ENCODE results near the gene RHBG.

DNA sequence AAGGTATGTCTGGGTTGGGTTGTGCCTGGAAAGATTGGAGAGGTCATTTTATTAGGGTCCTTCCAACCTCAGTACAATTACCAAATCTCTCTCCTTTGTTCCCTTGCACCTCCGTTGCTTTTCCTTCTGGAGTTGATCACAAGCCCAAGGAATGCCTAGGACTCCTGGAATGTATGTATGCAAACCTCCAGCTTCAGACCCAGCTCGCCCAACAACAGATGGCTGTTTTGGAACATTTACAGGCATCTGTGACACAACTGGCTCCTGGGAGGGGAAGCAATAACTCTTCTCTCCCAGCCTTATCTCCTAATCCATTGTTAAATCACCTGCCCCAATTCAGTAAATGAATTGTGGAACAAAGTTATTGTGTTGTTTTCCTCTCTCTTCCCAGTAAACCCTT is 22.4 kb upstream of the RHBG start:
- no peak for TF ChIP-seq EZH2 (IDR thresholded peaks at IDR 0.05; ENCODE audit: borderline replicate concordance, low read depth, low read length, severe bottlenecking)
- TF ChIP-seq, protein P1, sequence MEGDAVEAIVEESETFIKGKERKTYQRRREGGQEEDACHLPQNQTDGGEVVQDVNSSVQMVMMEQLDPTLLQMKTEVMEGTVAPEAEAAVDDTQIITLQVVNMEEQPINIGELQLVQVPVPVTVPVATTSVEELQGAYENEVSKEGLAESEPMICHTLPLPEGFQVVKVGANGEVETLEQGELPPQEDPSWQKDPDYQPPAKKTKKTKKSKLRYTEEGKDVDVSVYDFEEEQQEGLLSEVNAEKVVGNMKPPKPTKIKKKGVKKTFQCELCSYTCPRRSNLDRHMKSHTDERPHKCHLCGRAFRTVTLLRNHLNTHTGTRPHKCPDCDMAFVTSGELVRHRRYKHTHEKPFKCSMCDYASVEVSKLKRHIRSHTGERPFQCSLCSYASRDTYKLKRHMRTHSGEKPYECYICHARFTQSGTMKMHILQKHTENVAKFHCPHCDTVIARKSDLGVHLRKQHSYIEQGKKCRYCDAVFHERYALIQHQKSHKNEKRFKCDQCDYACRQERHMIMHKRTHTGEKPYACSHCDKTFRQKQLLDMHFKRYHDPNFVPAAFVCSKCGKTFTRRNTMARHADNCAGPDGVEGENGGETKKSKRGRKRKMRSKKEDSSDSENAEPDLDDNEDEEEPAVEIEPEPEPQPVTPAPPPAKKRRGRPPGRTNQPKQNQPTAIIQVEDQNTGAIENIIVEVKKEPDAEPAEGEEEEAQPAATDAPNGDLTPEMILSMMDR (IDR thresholded peaks at IDR 0.05; ENCODE audit: borderline replicate concordance, extremely low read depth, low read length, poor library complexity, severe bottlenecking): no peak
